GM20431 (cell line): ENCODE data around the gene RGS12.

Experiments used
- in situ Hi-C: fragments of 300-500 bp; cut with MseI, MboI; formaldehyde crosslinking; loops from one replicate; pipeline ENCODE4 v1.15.0; 2020; ENCODE audit warnings: low sequenced_read_pairs; ENCODE audit not compliant: unreplicated experiment

Gene RGS12, protein sequence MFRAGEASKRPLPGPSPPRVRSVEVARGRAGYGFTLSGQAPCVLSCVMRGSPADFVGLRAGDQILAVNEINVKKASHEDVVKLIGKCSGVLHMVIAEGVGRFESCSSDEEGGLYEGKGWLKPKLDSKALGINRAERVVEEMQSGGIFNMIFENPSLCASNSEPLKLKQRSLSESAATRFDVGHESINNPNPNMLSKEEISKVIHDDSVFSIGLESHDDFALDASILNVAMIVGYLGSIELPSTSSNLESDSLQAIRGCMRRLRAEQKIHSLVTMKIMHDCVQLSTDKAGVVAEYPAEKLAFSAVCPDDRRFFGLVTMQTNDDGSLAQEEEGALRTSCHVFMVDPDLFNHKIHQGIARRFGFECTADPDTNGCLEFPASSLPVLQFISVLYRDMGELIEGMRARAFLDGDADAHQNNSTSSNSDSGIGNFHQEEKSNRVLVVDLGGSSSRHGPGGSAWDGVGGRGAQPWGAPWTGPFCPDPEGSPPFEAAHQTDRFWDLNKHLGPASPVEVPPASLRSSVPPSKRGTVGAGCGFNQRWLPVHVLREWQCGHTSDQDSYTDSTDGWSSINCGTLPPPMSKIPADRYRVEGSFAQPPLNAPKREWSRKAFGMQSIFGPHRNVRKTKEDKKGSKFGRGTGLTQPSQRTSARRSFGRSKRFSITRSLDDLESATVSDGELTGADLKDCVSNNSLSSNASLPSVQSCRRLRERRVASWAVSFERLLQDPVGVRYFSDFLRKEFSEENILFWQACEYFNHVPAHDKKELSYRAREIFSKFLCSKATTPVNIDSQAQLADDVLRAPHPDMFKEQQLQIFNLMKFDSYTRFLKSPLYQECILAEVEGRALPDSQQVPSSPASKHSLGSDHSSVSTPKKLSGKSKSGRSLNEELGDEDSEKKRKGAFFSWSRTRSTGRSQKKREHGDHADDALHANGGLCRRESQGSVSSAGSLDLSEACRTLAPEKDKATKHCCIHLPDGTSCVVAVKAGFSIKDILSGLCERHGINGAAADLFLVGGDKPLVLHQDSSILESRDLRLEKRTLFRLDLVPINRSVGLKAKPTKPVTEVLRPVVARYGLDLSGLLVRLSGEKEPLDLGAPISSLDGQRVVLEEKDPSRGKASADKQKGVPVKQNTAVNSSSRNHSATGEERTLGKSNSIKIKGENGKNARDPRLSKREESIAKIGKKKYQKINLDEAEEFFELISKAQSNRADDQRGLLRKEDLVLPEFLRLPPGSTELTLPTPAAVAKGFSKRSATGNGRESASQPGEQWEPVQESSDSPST (N-terminal part only)

DNA sequence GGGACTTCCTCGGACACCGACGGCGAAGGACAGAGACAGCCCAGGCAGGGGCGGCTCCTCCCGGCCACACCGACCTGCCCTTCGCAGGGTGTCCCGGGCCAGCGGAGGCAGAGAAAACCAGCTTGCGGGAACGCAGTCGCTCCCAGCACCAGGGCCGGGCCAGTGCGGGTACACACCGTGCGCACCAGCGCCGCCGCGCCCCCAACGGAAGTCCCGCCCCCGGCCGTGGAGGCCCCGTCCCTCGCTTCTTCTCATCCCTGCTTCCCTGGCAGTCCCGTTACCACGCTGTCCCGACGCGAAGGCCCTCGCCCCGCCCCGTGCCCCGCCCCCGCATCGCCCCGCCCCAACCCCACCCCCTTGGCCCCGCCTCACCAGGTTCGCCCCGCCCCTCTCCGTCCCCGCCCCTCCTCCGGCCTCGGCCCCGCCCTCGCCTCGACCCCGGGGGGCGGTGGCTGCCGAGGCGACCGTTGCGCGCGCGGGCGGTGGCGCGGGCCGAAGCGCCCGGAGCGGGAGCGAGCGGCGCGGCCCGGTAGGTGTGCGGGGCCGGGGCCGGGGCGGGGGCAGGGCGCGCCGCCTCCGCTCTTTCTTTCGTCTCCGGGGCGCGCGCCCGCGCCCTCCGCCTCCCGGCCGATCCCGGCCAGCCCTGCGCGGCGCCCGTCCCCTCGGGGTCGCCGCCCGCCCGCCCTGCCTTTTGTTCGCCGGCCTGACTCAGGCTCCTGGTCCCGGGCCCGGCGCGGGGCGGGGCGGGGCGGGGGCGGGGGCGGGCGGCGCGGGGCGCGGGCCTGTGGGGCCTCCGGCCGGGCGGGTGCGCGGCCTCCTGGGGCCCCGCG lies at the start of gene RGS12:
RGS12 (plus strand) TSS at position 451 of the 830 bp plus-strand sequence. CDS start 23,150 bp downstream, outside the sequence.
- in situ Hi-C loops: no loop called here

DNA sequence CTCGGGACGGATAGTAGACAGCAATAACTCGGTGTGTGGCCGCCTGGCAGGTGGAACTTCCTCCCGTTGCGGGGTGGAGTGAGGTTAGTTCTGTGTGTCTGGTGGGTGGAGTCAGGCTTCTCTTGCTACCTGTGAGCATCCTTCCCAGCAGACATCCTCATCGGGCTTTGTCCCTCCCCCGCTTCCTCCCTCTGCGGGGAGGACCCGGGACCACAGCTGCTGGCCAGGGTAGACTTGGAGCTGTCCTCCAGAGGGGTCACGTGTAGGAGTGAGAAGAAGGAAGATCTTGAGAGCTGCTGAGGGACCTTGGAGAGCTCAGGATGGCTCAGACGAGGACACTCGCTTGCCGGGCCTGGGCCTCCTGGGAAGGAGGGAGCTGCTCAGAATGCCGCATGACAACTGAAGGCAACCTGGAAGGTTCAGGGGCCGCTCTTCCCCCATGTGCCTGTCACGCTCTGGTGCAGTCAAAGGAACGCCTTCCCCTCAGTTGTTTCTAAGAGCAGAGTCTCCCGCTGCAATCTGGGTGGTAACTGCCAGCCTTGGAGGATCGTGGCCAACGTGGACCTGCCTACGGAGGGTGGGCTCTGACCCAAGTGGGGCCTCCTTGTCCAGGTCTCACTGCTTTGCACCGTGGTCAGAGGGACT lies 49.6 kb upstream of the RGS12 start:
- in situ Hi-C loops: no loop called here

DNA sequence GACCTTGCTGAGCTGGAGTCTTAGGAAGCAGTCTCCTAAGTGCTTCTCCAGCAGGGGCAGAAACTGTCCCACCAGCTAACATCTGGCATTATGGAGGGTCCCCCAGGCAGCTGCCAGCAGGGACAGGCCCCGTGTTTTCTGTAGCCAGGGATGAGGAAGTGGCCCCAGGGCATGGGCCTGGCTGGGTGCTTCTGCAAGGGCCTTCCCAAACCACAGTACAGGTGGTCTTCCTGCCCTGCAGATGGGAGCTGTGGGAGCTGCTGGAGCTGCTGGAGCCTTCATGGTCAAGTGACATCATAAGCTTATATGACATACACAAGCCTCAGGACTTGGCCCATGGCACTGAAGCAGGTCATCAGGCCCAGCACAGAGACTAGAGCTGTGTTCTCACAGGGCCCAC lies 48.8 kb upstream of the RGS12 start:
- in situ Hi-C loops: no loop called here

DNA sequence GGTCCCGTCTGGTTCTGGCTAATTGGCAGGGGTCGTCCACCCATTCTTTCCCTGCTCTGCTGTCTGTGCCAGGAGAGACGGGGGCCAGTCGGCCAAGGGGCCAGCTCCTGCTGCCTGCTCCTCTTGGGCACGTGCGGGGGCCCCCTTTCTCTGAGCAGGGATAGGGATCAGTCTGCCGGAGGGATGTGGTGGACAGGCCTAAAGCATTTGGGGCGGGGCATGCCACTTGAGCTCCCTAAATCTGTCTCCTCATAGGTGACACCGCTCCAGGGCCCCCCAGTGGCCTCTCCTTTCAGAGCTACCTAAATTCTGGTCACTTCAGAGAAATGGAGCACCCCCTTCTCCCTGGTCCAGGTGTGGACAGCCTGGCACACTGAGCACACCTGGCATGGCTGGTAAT lies 48.1 kb upstream of the RGS12 start:
- in situ Hi-C loops: no loop called here

DNA sequence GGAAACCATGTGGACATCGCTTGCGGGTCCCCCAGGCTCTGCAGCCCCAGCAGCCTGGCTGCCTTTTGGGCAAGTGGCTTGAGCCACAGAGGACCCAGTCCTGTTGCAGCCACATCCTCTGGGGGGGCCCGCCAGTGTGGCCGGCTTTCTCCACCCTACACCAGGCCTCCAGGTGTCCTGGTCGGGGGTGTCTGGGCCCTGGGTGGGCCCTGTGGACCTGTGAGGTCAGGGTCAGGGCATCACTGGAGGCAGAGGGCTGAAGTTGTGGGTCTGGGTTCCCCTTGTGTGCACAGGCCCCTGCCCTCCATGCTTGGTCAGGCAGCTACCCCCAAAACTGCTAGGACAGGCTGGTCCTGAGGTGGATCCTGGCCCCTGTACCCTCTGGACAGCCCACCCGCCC lies 47.1 kb upstream of the RGS12 start:
- in situ Hi-C loops: no loop called here

DNA sequence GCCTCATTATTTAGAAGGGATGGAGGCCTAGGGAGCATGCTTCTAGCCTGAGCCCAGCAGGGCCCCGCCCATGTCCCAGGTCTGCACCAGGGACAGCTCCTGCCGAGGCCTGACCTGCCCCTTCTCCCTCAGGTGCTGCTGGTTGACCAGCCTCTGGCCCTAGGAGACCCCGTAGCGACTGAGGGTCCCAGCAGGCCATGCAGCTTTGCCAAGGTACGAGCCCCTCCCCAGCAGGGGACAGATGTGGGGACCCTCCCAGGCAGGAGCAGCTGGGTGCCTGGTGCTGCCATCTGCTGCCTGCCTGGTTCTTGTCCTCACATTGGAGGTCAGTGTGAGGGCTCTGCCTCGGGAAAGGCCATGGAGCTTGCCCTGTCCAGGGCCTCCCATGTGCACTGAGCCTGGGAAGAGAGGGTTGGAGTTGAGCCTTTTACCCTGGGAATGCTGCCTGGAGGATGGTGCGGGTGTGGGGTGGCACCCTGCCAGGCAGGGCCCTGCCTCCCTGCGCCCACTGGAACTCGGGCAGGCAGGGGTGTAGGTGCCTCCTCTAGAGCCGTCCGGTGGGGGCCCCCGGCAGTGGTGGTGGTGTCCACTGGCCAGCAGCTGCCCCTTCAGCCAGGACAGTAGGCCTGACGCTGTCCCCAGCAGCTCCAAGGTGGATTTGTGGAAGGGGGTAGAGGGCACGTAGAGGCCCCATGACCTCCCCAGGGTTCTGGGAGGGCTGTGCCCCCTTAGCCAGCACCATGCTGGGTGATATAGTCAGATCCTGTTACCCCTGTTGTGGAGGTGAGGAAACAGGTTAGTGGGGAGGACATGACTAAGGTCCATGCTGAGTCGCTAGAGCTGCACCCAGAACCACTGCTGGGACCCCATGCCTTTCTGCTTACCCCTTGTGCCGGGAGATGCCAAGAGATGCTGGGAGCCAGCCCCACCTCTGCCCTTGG lies 46.1 kb upstream of the RGS12 start:
- in situ Hi-C loops: no loop called here

DNA sequence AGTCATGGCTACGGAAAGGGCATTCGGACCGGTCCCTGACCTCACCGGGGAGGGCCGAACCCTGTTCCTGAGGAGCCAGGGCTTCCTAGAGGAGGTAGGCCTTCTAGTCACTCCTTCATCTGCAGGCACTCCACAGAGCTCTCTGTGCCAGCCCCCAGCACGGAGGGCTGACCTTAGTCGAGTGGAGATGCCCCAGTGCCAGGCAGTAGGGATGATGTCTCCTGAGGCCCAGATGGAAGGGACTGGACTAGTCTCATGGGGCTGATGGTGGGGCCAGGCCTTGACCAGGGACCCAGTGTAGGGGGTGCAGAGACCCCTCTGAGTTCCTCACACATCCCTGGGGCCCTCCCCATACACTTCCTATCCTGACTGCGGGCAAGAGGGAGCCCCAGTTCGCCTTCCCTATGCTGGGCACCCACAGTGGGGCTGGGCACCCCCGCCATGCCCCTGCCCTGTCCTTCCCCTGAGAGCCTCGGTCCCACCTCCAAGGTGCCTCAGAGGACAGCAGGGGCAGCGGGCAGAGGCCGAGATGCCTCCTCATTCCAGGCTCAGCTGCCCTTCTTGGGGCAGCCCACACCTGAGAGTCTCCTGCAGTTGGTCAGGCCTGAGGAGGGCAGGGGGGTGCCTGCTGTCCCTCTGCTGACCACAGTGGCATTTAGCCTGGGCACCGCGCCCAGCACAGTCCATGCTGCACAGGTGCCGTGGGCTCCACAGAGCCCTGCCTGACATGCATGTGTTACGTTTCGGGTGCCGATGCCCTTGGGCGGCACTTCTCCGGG lies 45.2 kb upstream of the RGS12 start:
- in situ Hi-C loops: no loop called here

DNA sequence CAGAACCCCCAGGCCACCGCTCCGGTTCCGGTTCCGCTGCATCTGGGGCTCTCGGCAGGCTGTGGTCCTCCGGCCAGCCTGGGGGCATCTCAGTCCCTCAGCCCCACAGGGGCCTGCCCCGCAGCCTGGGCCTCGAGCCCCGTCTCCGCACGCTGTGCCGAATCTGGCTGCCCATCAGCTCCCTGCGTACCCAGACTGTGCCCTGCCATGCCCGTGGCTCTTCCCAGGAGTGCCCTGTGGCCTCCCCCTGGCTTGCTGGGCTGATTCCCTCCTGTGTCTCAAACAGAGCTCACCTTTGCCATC lies 44.7 kb upstream of the RGS12 start:
- in situ Hi-C loops: no loop called here

DNA sequence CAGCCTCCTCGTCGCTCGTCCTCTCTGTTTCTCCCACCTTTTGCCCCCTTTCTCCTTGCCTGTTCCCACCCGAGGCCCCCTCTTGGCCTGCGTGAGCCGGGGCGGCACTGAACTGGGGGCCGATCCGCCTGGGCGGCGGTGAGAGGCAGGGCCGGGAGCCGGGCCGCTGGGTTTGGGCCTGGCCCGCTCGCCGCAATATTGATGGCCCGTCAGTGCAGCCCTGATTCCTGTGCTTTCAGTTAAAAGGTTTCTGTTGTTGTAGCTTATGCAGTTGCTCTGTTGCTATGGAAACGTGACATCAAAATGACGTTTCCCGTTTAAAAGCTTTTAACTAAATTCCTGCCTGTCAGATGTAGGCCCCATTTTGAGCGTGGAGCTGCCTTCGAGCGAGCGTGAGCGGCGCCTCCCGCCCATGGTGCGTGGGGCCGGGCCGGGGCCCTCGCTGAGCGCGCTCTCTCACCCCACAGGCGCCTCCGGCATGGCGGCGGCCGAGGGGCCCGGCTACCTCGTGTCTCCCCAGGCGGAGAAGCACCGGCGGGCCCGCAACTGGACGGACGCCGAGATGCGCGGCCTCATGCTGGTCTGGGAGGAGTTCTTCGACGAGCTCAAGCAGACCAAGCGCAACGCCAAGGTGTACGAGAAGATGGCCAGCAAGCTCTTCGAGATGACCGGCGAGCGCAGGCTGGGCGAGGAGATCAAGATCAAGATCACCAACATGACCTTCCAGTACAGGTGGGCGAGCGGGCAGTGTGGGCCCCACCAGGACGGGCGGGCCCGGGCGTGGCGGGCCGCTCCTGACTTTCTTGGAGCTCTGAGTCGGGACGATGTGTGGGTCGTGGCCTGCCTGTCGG lies 43.8 kb upstream of the RGS12 start, which contains the start of gene MSANTD1:
MSANTD1 (plus strand) TSS at position 349 of the 851 bp plus-strand sequence; CDS start at position 413, 64 bp downstream.
- in situ Hi-C loops: no loop called here

DNA sequence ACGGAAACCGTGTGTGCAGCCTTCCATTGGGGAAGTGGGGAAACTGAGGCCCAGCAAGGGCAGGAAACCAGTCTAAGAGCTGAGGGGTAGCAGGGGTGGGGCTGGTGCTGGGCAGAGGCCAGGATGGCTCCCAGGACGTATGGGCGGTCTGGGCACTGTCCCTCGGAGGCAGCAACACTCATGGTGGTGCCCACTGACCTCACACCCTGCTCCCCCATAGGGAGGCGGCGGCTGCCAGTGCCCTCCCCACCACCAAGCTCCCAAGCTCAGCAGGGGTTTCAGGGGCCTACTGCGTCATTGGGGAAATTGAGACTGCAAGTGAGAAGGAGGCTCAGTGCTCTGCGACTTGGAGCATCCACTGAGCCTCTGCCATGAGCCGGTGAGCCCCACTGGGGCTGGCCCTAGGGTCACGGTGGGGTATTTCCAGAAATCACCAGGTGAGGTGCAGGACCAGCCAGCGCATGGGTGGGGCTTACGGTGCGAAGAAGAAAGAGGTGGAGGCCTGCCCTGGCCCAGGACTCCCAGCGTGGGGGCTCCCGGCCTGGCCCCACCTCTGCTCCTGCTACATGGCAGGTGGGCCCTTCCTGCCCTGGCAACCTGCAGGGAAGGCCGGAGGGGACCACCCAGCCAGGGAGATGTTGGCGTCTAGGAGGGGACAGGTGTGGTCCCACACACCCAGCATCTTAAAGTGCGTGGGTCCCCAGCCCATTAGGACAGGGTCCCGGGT lies 42.9 kb upstream of the RGS12 start:
- in situ Hi-C loops: no loop called here

DNA sequence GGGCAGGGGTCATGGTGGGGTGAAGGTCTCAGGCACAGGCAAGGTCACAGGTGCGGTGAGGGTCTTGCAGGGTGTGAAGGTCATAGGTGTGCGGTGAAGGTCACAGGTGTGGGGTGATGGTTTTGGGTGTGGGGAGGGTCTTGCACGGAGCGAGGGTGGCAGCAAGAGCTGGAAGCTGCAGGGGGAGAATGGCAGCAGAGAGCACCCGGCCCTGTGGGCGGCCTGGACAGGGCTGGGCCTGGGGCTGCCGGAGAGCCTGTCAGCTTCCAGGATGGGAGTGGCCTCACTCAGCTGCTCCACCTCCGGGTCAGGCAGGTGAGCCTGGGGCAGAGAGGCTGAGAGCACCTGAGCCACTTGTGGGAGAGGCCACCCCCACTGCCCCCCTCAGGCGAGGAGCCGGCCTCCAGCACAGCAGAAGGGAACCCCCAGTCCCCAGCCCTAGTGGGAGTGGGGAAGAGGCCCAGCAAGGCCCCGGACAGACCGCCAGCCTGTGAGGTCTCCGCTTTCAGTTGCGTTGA lies 42.3 kb upstream of the RGS12 start:
- in situ Hi-C loops: no loop called here

DNA sequence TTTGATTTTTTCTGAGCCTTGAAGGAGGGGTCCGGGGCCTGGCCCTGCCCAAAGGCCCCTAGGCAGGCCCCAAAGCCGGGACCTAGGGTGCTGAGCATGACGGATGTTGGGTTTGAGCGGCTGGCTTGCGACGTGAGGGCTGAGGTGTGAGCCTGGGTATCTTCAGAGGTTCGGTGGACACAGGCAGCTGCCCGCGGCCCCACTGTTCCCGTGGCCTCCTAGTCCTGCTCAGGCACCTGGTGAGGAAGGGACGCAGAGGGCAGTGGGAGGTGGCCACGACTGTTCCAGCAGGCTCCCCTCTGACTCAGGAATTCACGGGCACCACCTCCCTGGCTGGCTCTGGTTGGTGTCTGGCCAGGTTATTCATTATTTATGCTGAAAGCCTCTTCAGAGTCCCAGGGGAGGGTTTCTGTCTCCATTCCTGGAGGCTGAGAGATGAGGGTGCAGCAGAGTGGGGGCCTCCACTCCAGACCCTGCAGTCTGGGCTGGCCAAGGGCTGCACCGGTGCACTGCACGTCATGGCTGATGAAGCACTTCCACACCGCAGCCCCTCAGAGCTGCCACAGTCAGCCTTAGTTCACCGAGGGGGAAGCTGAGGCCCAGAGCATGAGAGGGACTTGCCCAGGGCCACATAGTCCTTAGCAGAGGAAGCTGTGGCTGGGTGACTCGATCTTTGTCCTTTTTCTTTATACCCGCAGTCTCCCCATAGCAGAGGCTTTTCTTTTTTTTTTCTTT lies 41.7 kb upstream of the RGS12 start:
- in situ Hi-C loops: no loop called here

DNA sequence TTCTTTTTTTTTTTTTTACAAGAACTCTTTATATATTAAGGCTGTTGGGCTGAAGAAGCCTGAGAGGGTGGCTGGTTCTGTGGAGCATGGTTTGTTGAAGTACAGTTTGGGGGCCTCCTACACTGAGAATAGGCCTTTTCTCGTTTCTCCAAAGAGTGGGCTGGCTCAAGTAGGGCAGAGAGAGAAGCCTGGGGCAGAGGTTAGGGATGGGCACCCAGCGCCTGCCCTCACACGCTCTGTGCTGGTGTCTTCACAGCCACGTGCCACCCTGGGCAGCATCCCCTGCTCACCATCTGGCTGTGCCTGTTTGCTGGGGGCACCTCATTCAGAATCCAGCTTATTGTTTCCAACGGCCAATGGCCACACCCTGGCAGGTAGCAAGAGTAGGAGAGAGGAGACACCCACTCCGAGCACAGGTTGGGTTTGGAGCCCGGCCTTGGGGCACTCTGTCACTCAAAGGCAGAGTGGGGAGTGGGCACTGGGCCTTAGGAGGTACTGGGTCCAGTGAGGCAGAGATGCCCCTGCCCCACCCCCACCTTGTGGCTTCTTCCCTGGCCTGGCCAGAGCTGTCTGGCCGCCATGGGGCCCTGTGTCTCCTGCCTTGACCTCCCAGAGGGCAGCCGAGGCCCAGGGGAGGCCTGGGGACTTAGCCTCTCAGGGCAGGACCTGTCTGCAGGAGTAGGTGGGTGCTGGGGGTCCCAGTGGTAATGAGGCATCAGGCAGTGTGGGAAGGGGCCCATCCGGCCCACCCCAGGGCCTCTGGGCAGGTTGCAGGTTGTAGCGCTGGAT lies 40.9 kb upstream of the RGS12 start:
- in situ Hi-C loops: no loop called here

DNA sequence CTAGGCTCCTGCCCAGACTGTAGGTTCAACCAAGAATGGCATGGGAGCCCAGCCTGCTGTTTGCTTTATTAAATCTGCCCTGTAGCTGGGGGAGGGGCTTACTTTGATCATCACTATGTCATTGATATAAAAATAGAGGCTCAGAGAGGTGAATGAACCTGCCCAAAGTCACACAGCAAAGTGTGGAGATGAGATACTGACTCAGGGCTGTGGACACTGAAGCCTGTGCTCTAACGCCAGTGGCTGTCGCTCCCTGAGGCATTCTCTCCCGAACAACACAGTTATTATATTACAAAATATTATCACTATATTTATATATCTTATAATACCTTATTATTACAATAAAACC lies 40.4 kb upstream of the RGS12 start:
- in situ Hi-C loops: no loop called here
